MCF 10A (cell line): ENCODE data around the gene TBR1. TPM values are rescaled to one million over a fixed set of nuclear protein-coding genes. Genes with fewer than 3 reads are reported as not detected.

Experiments used
- BruUV-seq: library from RNA; stranded (reverse); fragments of 400-500 nt; replicated peaks from 2 replicates; lab custom pipeline; 2021; lab: Mats Ljungman, UMichigan
- CTCF ChIA-PET: fragments of 300-600 bp; sonication (Branson Sonifier 250); formaldehyde crosslinking; extraction: SDS; loops from one replicate; lab custom pipeline; 2021; ENCODE audit warnings: antibody characterized with exemption, inconsistent platforms; lab: Yijun Ruan, JAX
- POLR2A ChIA-PET: fragments of 300-600, 350-650 bp; sonication (Branson Sonifier 250); formaldehyde crosslinking; extraction: SDS; loops from one replicate; lab custom pipeline; 2020; ENCODE audit warnings: antibody characterized with exemption, inconsistent platforms; lab: Yijun Ruan, JAX
- DNase-seq: peaks from one replicate; pipeline ENCODE4 v3.0.0-alpha.2; 2018; ENCODE audit not compliant: unreplicated experiment
- H3K27ac Mint-ChIP-seq: one replicate; pipeline ENCODE4 v1.8.0; 2022; ENCODE audit warnings: mild to moderate bottlenecking, low read depth, mixed read lengths; ENCODE audit not compliant: unreplicated experiment
- H3K27me3 Mint-ChIP-seq: one replicate; pipeline ENCODE4 v1.8.0; 2022; ENCODE audit warnings: mixed read lengths; ENCODE audit not compliant: insufficient read depth, unreplicated experiment
- H3K36me3 Mint-ChIP-seq: one replicate; pipeline ENCODE4 v1.8.0; 2022; ENCODE audit warnings: mild to moderate bottlenecking, moderate library complexity, mixed read lengths; ENCODE audit not compliant: insufficient read depth, unreplicated experiment
- H3K4me1 Mint-ChIP-seq: one replicate; pipeline ENCODE4 v1.8.0; 2022; ENCODE audit warnings: mixed read lengths; ENCODE audit not compliant: insufficient read depth, unreplicated experiment
- H3K4me3 Mint-ChIP-seq: one replicate; pipeline ENCODE4 v1.8.0; 2022; ENCODE audit warnings: mild to moderate bottlenecking, moderate library complexity, mixed read lengths; ENCODE audit not compliant: unreplicated experiment
- H3K9me3 Mint-ChIP-seq: one replicate; pipeline ENCODE4 v1.8.0; 2022; ENCODE audit warnings: mixed read lengths; ENCODE audit not compliant: unreplicated experiment
- CTCF ChIP-seq: fragments of 200-600 bp; IDR thresholded peaks from one replicate; pipeline ENCODE4 v1.8.0; 2022; ENCODE audit warnings: antibody characterized with exemption, mild to moderate bottlenecking; ENCODE audit not compliant: unreplicated experiment
- intact Hi-C: fragments of 100-400 bp; cut with micrococcal nuclease; formaldehyde crosslinking; loops from 2 replicates; pipeline ENCODE4 v1.14.1; 2022
- total RNA-seq: library from RNA; stranded (reverse); gene quantifications from 2 replicates; pipeline ENCODE4 v1.2.3, GENCODE V29; 2022

The TBR1 gene
- total RNA-seq, 1 experiment from 2014 or later, result 0.26 TPM

- POLR2A ChIA-PET, result no interaction called here
- Mint-ChIP-seq H3K4me1 (peaks cover 14% of the 10 kb centered on the region), H3K4me3 (no peak overlapping the region), H3K27me3 (peaks cover 41% of the 10 kb centered on the region), H3K36me3 (peaks cover 18% of the 10 kb centered on the region), H3K27ac (no peak overlapping the region), H3K9me3 (no peaks in the 10 kb centered on the region)
- CTCF ChIA-PET, result interaction anchor here (1.0 kb wide), 1 partner anchor 46 kb away, joined by 3 read pairs; no protein-coding TSS in a partner anchor
- BruUV-seq, result no TSS peak
- no peak for TF ChIP-seq CTCF
- DNase-seq, result no peak
- intact Hi-C loops, result no loop called here
Observed at GRCh38 chr2:161417438-161418274, 1.6 kb downstream of the TBR1 start.

- no peak for DNase-seq
- ChIA-PET CTCF (no interaction called here), POLR2A (no interaction called here)
- Mint-ChIP-seq H3K27ac (no peak overlapping the region), H3K27me3 (peaks cover 41% of the 10 kb centered on the region), H3K4me1 (peaks cover 14% of the 10 kb centered on the region), H3K9me3 (no peaks in the 10 kb centered on the region), H3K36me3 (peaks cover 14% of the 10 kb centered on the region), H3K4me3 (no peak overlapping the region)
- no peak for TF ChIP-seq CTCF
- BruUV-seq, result no TSS peak
- intact Hi-C loops, result no loop called here
Observed at GRCh38 chr2:161418275-161418714, 2.2 kb downstream of the TBR1 start.

GRCh38 chr2:161418715-161419637 lies 2.9 kb downstream of the TBR1 start:
- CTCF ChIA-PET, result interaction anchor here (1.1 kb wide), 1 partner anchor 527 kb away, joined by 3 read pairs; no protein-coding TSS in a partner anchor

More at GRCh38 chr2:161418715-161419637, 2.9 kb downstream of the TBR1 start:
- Mint-ChIP-seq H3K36me3 (peaks cover 14% of the 10 kb centered on the region), H3K27me3 (peaks cover 41% of the 10 kb centered on the region), H3K4me3 (no peak overlapping the region), H3K27ac (no peak overlapping the region), H3K4me1 (peaks cover 14% of the 10 kb centered on the region), H3K9me3 (peaks cover under 1% of the 10 kb centered on the region)
- BruUV-seq, result no TSS peak
- intact Hi-C loops, result no loop called here
- DNase-seq, result no peak
- TF ChIP-seq CTCF, result no peak
- POLR2A ChIA-PET, result no interaction called here
